KMS-11 (cell line): ENCODE data around the gene MBLAC1.

Experiments used
- H2AFZ ChIP-seq: fragments of 200-600 bp; sonication (generic); 2 replicates; pipeline ENCODE4 v1.6.1; 2016; ENCODE audit warnings: antibody characterized with exemption, mixed run types, low read depth
- H3K27ac ChIP-seq: fragments of 200-600 bp; sonication (generic); 2 replicates; pipeline ENCODE4 v1.6.1; 2016; ENCODE audit warnings: mild to moderate bottlenecking, mixed run types
- H3K27me3 ChIP-seq: fragments of 200-600 bp; sonication (generic); 2 replicates; pipeline ENCODE4 v1.6.1; 2017; ENCODE audit warnings: mild to moderate bottlenecking, low read depth, mixed run types, moderate library complexity; ENCODE audit not compliant: insufficient read depth
- H3K36me3 ChIP-seq: fragments of 200-600 bp; sonication (generic); 2 replicates; pipeline ENCODE4 v1.6.1; 2017; ENCODE audit warnings: mild to moderate bottlenecking, mixed run types; ENCODE audit not compliant: insufficient read depth
- H3K4me1 ChIP-seq: fragments of 200-600 bp; sonication (generic); 2 replicates; pipeline ENCODE4 v1.6.1; 2016; ENCODE audit warnings: mild to moderate bottlenecking, low read depth, mixed run types; ENCODE audit not compliant: poor library complexity, severe bottlenecking
- H3K4me2 ChIP-seq: fragments of 200-600 bp; sonication (generic); 2 replicates; pipeline ENCODE4 v1.7.0; 2016; ENCODE audit warnings: mild to moderate bottlenecking, mixed run types
- H3K4me3 ChIP-seq: fragments of 200-600 bp; sonication (generic); IDR thresholded peaks from 2 replicates; pipeline ENCODE4 v1.6.1; 2017; ENCODE audit warnings: low read depth, low read length, mixed read lengths; ENCODE audit not compliant: insufficient read depth
- H3K79me2 ChIP-seq: fragments of 200-600 bp; sonication (generic); 2 replicates; pipeline ENCODE4 v1.6.1; 2016; ENCODE audit warnings: low read depth, mixed run types; ENCODE audit not compliant: insufficient read depth
- H3K9ac ChIP-seq: fragments of 200-600 bp; sonication (generic); 2 replicates; pipeline ENCODE4 v1.6.1; 2016; ENCODE audit warnings: mild to moderate bottlenecking, mixed run types
- H4K20me1 ChIP-seq: fragments of 200-600 bp; sonication (generic); 2 replicates; pipeline ENCODE4 v1.6.1; 2016; ENCODE audit warnings: mild to moderate bottlenecking, mixed run types; ENCODE audit not compliant: insufficient read depth
- TF ChIP-seq, protein P1 (sequence below): fragments of 200-600 bp; sonication (generic); conservative IDR thresholded peaks from 2 replicates; pipeline ENCODE4 v1.6.1; 2017; ENCODE audit warnings: low read depth, mild to moderate bottlenecking, antibody characterized with exemption, low read length, moderate library complexity, mixed read lengths

Gene MBLAC1

DNA sequence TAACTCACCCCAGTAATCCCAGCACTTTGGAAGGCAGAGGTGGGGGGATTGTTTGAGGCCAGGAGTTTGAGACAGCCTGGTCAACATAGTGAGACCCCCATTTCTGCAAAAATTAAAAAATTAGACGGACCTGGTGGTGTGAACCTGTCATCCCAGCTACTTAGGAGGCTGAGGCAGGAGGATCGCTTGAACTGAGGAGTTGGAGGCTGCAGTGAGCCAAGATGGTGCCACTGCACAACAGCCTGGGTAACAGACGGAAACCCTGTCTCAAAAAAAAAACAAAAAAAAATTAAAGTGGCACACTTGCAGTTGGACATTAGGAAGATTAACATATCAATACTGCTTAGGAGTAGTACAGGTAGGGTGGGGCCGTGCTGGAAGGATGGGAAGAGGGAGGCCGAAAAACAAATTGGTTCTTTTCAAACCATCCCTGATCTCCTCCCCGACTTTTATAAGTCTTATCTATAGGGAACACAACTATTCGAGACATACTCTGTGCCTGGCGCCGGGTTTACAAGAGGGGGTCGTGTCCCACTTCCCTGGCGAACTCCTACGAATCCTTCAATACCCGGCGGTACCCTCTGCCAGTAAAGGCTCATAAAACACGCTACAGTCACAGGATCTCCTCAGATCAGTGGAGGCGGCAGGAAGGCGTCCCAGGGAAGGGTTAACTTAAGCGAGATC, 8.2 kb upstream of the MBLAC1 start:
- TF ChIP-seq, protein P1, sequence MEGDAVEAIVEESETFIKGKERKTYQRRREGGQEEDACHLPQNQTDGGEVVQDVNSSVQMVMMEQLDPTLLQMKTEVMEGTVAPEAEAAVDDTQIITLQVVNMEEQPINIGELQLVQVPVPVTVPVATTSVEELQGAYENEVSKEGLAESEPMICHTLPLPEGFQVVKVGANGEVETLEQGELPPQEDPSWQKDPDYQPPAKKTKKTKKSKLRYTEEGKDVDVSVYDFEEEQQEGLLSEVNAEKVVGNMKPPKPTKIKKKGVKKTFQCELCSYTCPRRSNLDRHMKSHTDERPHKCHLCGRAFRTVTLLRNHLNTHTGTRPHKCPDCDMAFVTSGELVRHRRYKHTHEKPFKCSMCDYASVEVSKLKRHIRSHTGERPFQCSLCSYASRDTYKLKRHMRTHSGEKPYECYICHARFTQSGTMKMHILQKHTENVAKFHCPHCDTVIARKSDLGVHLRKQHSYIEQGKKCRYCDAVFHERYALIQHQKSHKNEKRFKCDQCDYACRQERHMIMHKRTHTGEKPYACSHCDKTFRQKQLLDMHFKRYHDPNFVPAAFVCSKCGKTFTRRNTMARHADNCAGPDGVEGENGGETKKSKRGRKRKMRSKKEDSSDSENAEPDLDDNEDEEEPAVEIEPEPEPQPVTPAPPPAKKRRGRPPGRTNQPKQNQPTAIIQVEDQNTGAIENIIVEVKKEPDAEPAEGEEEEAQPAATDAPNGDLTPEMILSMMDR, result no peak
- H3K27ac ChIP-seq, result peak overlapping the region; percentile 89
- H4K20me1 ChIP-seq, result no peaks in the 10 kb centered on the region
- H2AFZ ChIP-seq, result peak overlapping the region; percentile 90
- 0 out of 2 replicates have a peak, but pooled peaks cover 3% of the 10 kb centered on the region for H3K36me3 ChIP-seq
- peaks cover 9% of the 10 kb centered on the region; the same call in 1 of the 2 replicates for H3K79me2 ChIP-seq
- H3K9ac ChIP-seq, result peak overlapping the region; percentile 87
- H3K4me1 ChIP-seq, result peaks cover 17% of the 10 kb centered on the region
- H3K27me3 ChIP-seq, result no peaks in the 10 kb centered on the region
- H3K4me2 ChIP-seq, result peak overlapping the region; percentile 80
- H3K4me3 ChIP-seq, result peak overlapping the region; percentile 39

- H3K27ac ChIP-seq, result peak within 1 kb of the TSS; percentile 89
- H3K4me1 ChIP-seq, result peaks cover 17% of the 10 kb centered on the region
- H2AFZ ChIP-seq, result peak within 1 kb of the TSS; percentile 90
- H3K9ac ChIP-seq, result peak within 1 kb of the TSS; percentile 87
- H3K4me3 ChIP-seq, result peak within 1 kb of the TSS; percentile 60
- peaks cover 9% of the 10 kb centered on the region; the same call in 1 of the 2 replicates for H3K79me2 ChIP-seq
- TF ChIP-seq, protein P1, result no peak
- H3K27me3 ChIP-seq, result no peaks in the 10 kb centered on the region
- no peaks in the 10 kb centered on the region for H3K36me3 ChIP-seq
- peak within 1 kb of the TSS; percentile 80 for H3K4me2 ChIP-seq
- H4K20me1 ChIP-seq, result no peaks in the 10 kb centered on the region
These were observed 7.4 kb upstream of the MBLAC1 start, which contains the start of the genes CNPY4 and TAF6 for GRCh38 chr7:100119072-100119969. CNPY4 (plus strand) TSS chr7:100119634; CDS start chr7:100119745, 111 bp downstream. TAF6 (minus strand) TSS chr7:100119358; CDS start chr7:100114209, 5,149 bp downstream.

GRCh38 chr7:100119970-100120732, 6.6 kb upstream of the MBLAC1 start:
- Histone ChIP-seq H2AFZ (peak overlapping the region; percentile 90), H3K79me2 (peaks cover 9% of the 10 kb centered on the region; the same call in 1 of the 2 replicates), H3K27ac (peak overlapping the region; percentile 89), H3K4me2 (peak overlapping the region; percentile 80), H3K4me1 (peaks cover 19% of the 10 kb centered on the region), H4K20me1 (no peaks in the 10 kb centered on the region), H3K4me3 (peak overlapping the region; percentile 60), H3K36me3 (no peaks in the 10 kb centered on the region), H3K9ac (peak overlapping the region; percentile 87; the same call in 1 of the 2 replicates), H3K27me3 (no peaks in the 10 kb centered on the region)
- TF ChIP-seq, protein P1, result no peak

GRCh38 chr7:100120733-100121036, 6.1 kb upstream of the MBLAC1 start:
- no peak overlapping the region for H3K9ac ChIP-seq
- H3K4me2 ChIP-seq, result peak overlapping the region; percentile 80
- H3K27me3 ChIP-seq, result no peaks in the 10 kb centered on the region
- H3K4me1 ChIP-seq, result peaks cover 24% of the 10 kb centered on the region
- H2AFZ ChIP-seq, result peak overlapping the region; percentile 90; the same call in 1 of the 2 replicates
- H4K20me1 ChIP-seq, result no peaks in the 10 kb centered on the region
- H3K36me3 ChIP-seq, result no peaks in the 10 kb centered on the region
- no peak overlapping the region for H3K4me3 ChIP-seq
- H3K79me2 ChIP-seq, result peaks cover 13% of the 10 kb centered on the region; the same call in 1 of the 2 replicates
- TF ChIP-seq, protein P1, result no peak
- peak overlapping the region; percentile 89; the same call in 1 of the 2 replicates for H3K27ac ChIP-seq
